Stomach smooth muscle (tissue), 2 donors: ENCODE measurements around the gene RAD50.

ENCODE experiments used
- H3K27ac ChIP-seq: one replicate; pipeline ENCODE4 v1.7.0; 2013; ENCODE audit warnings: mild to moderate bottlenecking, low read length, inconsistent platforms
- H3K27me3 ChIP-seq, 2 donors: one replicate each; pipeline ENCODE4 v1.7.0; 2013; ENCODE audit warnings: low read length in 2 of 2; ENCODE audit not compliant: insufficient read depth in 2 of 2, control insufficient read depth in 1 of 2
- H3K36me3 ChIP-seq, 2 donors: one replicate each; pipeline ENCODE4 v1.7.0; 2013; ENCODE audit warnings: low read length in 2 of 2; ENCODE audit not compliant: control insufficient read depth in 2 of 2, insufficient read depth in 2 of 2
- H3K4me1 ChIP-seq: one replicate; pipeline ENCODE4 v1.7.0; 2013; ENCODE audit warnings: low read length; ENCODE audit not compliant: control insufficient read depth, insufficient read depth
- H3K4me3 ChIP-seq, 2 donors: one replicate each; pipeline ENCODE4 v1.7.0; 2013; ENCODE audit warnings: low read length in 2 of 2
- H3K9ac ChIP-seq, 2 donors: one replicate each; pipeline ENCODE4 v1.7.0; 2013; ENCODE audit warnings: low read length in 2 of 2, mild to moderate bottlenecking in 1 of 2
- H3K9me3 ChIP-seq, 2 donors: one replicate each; pipeline ENCODE4 v1.7.0; 2013; ENCODE audit warnings: low read length in 2 of 2; ENCODE audit not compliant: control insufficient read depth in 2 of 2
- donor health status: healthy.
- donor health status: Pancreatic carcinoma.

RAD50 gene

DNA sequence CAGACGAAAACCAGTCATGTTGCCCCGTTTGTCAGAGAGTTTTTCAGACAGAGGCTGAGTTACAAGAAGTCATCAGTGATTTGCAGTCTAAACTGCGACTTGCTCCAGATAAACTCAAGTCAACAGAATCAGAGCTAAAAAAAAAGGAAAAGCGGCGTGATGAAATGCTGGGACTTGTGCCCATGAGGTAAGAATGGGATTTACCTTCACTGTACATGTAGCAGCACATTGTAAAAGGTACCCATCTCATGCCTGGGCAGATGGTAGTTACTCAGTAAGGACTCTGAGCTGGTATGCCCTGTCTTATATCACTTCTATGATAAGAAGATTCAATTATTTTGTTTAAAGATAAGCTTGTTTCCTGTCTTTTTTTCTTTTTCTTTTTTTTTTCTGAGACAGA lies 38.8 kb downstream of the RAD50 start:
- H3K27me3 ChIP-seq: no peaks in the 10 kb centered on the region

DNA sequence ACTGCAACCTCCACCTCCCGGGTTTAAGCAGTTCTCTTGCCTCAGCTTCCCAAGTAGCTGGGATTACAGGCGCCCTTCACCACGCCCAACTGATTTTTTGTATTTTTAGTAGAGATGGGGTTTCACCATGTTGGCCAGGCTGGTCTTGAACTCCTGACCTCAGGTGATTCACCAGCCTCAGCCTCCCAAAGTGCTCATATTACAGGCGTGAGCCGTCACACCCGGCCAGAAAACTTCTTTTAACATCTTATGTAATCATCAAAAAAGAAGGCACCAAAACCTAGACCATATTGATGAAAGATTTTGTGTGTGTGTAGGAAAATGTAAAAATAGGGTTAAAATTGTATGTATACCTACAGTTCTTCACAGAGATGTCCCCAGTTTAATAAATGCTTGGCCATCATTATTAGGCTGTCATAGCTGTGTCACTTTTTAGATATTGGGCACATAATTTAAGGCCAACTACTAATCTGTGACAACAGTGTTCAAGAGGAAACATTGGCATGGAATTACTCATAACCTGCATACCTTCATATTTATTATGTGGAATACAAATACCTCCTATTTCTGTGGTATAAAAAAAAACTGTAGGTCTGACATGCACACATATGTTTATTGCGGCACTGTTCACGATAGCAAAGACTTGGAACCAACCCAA lies 44.4 kb downstream of the RAD50 start:
- Histone ChIP-seq H3K9ac (no peak overlapping the region), H3K27ac (no peak overlapping the region), H3K4me1 (no peaks in the 10 kb centered on the region), H3K9me3 (no peaks in the 10 kb centered on the region), H3K4me3 (no peak overlapping the region), H3K27me3 (no peaks in the 10 kb centered on the region), H3K36me3 (peaks cover 27 to 36% of the 10 kb centered on the region in 2 donors)

More for the DNA sequence above, 38.8 kb downstream of the RAD50 start:
- Histone ChIP-seq H3K9ac (no peak overlapping the region), H3K9me3 (no peaks in the 10 kb centered on the region), H3K4me3 (no peak overlapping the region), H3K27ac (no peak overlapping the region), H3K4me1 (no peaks in the 10 kb centered on the region), H3K36me3 (peaks cover 24 to 41% of the 10 kb centered on the region in 2 donors)

DNA sequence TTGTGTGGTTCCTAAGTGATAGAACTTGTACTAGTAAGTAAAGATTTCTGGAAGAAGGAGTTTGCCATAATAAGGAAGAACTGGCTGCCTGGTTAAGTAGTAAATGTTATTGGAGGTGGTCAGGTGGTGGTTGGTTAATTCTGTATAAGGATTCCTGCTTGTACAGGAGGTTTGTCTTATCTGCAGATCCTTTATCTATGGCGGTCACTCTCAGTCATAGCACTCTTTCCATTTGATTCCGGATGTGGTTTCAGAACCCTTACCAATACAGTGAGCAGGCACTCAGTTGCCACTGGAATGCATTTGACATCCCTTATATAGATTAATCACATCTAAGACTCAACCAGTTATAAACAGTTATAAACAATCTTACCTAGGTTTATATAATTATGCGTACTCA lies 50.3 kb downstream of the RAD50 start:
- H3K36me3 ChIP-seq: peaks cover 10 to 19% of the 10 kb centered on the region in 2 donors
- no peaks in the 10 kb centered on the region for H3K9me3 ChIP-seq
- no peak overlapping the region for H3K9ac ChIP-seq
- H3K27ac ChIP-seq: no peak overlapping the region
- no peak overlapping the region for H3K4me3 ChIP-seq
- H3K4me1 ChIP-seq: no peaks in the 10 kb centered on the region
- no peaks in the 10 kb centered on the region for H3K27me3 ChIP-seq

DNA sequence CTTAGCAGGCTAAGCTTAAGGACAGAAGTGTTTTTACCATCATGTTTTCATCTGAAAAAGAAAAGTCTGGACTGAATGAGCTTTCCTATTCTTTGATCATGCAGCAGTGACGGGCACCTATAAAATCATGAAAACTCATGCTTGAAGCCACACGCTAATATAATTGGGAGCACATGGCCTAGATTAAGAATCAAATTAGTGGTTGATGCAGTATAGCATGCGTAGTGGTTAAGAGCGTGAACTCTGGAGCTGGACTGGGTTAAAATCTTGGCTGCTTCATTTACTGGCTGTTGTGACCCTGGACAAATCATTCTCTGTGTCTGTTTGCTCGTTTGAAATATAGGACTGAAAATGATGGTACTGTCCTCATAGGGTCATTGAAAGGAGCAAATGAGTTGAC lies 51.3 kb downstream of the RAD50 start:
- Histone ChIP-seq H3K4me3 (no peak overlapping the region), H3K36me3 (peaks cover 12 to 22% of the 10 kb centered on the region in 2 donors), H3K9me3 (no peaks in the 10 kb centered on the region), H3K27ac (no peak overlapping the region), H3K4me1 (no peaks in the 10 kb centered on the region), H3K27me3 (no peaks in the 10 kb centered on the region), H3K9ac (no peak overlapping the region)

DNA sequence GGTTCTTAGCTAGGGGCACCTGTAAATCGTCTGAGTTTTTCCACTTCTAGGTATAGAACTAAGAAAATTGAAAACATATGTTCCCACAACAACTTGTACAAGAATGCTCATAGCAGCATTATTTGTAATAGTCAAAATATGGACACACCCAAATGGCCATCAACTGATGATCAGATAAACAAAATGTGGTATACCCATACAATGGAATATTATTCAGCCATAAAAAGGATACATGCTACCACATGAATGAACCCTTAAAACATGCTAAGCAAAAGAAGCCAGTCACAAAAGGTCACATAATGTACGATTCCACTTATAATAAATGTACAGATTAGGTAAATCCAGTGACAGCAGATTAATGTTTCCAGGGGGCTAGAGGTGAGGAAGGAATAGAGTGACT lies 55.2 kb downstream of the RAD50 start:
- no peak overlapping the region for H3K9ac ChIP-seq
- H3K36me3 ChIP-seq: peaks cover 10 to 22% of the 10 kb centered on the region in 2 donors

DNA sequence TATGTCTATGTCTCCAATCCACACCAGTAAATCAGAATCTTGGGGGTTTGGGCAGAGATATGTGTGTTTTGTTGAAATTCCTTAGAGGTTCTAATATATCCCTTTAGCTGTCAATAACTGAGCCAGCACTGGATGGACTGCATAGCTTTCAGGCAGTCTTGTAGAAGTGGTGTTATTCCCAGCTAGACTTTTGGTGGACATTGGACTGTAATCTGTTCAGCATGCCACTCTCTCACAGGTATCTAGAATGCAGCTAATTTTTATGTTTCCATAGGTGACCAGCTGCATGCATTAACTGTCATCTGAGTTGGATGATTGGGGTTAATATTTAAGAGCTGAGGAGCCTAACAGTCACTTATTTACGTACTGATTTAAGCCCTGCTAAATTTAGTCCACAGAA lies 56.1 kb downstream of the RAD50 start:
- Histone ChIP-seq H3K9ac (no peak overlapping the region), H3K27ac (no peak overlapping the region), H3K4me3 (no peak overlapping the region), H3K9me3 (no peaks in the 10 kb centered on the region), H3K27me3 (no peaks in the 10 kb centered on the region), H3K4me1 (no peaks in the 10 kb centered on the region), H3K36me3 (peaks cover 10 to 20% of the 10 kb centered on the region in 2 donors)

More for the DNA sequence above, 55.2 kb downstream of the RAD50 start:
- H3K9me3 ChIP-seq: no peaks in the 10 kb centered on the region
- H3K27ac ChIP-seq: no peak overlapping the region
- no peaks in the 10 kb centered on the region for H3K4me1 ChIP-seq
- no peak overlapping the region for H3K4me3 ChIP-seq
- H3K27me3 ChIP-seq: no peaks in the 10 kb centered on the region

DNA sequence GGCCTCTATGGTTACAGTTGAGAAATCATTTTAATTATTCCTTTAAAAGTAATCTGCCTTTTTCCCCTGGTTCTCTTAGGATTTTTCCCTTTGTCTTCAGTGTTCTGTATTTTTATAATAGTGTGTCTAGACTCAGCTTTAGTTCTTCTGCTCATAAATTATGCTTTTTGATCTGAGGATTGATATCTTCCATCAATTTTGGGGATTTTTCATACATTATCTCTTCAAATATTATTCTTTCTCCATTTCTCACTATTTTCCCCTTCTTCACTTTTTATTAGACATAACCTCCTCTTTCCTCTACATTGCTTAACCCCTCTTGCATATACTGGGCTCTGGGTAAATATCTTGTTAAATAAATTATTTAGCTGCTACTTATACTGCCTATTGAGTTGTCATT lies 64.9 kb downstream of the RAD50 start:
- Histone ChIP-seq H3K9ac (no peak overlapping the region), H3K4me1 (no peaks in the 10 kb centered on the region), H3K27me3 (no peaks in the 10 kb centered on the region), H3K9me3 (no peaks in the 10 kb centered on the region), H3K27ac (no peak overlapping the region), H3K36me3 (peaks cover 3% of the 10 kb centered on the region in 2 donors), H3K4me3 (no peak overlapping the region)

DNA sequence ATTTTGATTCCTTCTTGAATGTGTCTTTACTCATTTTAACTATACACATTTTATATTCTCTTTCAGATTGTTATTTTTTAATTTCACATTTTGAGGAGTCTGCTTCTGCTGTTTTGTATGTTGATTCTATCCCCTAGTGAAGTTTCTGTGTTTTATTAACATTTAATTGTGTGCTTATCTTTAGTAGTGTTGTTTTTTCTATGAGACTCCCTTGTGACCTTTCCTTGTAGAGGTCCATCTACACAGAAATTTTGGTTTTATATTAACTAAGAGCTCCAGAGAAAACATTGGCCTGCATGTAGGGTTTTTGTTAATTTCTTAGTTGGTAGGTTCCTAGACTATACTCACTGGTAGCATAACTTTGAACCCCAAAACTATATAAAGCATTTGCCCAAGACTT lies 65.8 kb downstream of the RAD50 start:
- Histone ChIP-seq H3K36me3 (peaks cover 3% of the 10 kb centered on the region in 2 donors), H3K9me3 (no peaks in the 10 kb centered on the region), H3K27ac (no peak overlapping the region), H3K4me1 (no peaks in the 10 kb centered on the region), H3K4me3 (no peak overlapping the region), H3K27me3 (no peaks in the 10 kb centered on the region), H3K9ac (no peak overlapping the region)

DNA sequence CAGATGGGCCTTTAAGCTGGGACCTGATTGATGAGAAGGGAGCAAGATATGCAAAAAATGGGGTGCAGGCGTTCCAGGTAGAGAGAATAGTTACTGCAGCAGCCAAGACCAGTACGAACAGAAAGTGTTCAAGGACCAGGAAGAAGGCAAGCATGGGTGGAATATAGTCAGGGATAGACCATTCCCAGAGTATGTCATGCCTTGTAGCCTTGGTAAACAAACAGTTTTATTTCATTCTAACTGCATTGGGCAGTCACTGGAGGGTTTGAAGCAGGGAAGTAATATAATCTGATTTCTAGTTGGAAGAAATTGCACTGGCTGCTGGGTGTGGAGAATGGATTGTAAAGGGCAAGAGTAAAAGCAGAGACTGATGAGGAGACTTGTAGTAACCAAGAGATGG lies 70.7 kb downstream of the RAD50 start:
- H3K9me3 ChIP-seq: no peaks in the 10 kb centered on the region
- H3K4me3 ChIP-seq: no peak overlapping the region
- H3K36me3 ChIP-seq: peaks cover 9% of the 10 kb centered on the region in 2 donors
- no peak overlapping the region for H3K27ac ChIP-seq
- H3K4me1 ChIP-seq: no peaks in the 10 kb centered on the region
- no peak overlapping the region for H3K9ac ChIP-seq
- H3K27me3 ChIP-seq: no peaks in the 10 kb centered on the region

DNA sequence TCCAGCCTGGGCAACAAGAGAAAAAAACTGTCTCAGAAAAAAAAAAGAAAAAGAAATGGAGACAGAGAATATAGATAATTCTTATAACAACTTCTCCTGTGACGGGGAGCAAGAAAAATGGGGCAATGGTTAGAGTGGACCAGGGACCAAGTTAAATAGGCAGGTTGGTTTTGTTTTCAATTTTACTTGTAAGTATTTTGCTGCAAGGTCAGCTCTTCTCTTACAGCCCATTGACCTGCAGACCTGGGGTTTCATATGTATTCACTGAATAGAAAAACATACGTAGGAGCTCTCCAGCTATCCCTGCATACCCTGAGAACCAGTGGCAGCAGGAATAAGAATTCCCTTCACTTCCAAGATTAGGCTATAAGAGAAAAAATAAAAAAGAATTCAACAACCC lies 72.0 kb downstream of the RAD50 start:
- Histone ChIP-seq H3K9ac (no peak overlapping the region), H3K9me3 (no peaks in the 10 kb centered on the region), H3K4me3 (no peak overlapping the region), H3K27me3 (no peaks in the 10 kb centered on the region), H3K4me1 (no peaks in the 10 kb centered on the region), H3K36me3 (peaks cover 8 to 9% of the 10 kb centered on the region in 2 donors), H3K27ac (no peak overlapping the region)

DNA sequence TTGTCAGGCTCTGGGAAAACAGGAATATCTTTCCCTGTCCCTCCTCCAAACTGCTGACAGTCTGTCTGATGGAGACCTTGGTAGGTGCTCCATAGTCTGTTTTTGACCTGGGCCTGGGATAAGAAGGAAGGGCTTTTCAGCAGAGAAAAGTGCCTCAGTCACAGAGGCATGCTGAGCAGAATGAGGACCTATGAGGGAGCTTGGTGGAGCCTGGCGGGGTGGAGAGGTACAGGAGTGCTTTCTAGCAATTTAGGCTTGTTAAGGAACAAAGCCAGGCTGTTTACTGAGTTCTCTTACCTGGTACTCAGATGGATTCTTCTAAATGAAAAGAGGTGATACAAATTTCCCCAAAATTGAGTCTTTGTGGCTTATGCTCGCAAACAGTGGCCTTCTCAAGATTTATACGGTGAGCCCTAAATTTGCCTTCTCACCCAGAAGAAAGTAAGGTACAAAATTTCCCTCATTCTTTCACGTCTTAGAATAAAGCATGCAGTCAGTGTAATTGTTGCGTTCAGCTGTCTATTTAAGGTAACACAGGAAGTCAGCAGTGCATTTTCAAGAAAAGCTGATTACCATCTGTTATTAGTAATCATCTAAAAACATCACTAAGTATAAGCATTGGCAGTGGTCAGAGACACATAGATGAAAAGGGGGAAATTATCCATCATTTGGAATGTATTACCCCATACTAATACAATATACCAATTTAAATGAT lies 72.6 kb downstream of the RAD50 start:
- no peak overlapping the region for H3K27ac ChIP-seq
- H3K9ac ChIP-seq: no peak overlapping the region
- peaks cover 8 to 9% of the 10 kb centered on the region in 2 donors for H3K36me3 ChIP-seq
- H3K4me1 ChIP-seq: no peaks in the 10 kb centered on the region
- H3K9me3 ChIP-seq: no peaks in the 10 kb centered on the region
- no peaks in the 10 kb centered on the region for H3K27me3 ChIP-seq
- no peak overlapping the region for H3K4me3 ChIP-seq
